ENCODE results near the gene KRTAP10-8.
"Not testable (repeated sequence)": the region's sequence is repeated elsewhere in the genome, so short reads cannot be mapped to it uniquely, and the experiment has no call there.

The KRTAP10-8 gene

DNA sequence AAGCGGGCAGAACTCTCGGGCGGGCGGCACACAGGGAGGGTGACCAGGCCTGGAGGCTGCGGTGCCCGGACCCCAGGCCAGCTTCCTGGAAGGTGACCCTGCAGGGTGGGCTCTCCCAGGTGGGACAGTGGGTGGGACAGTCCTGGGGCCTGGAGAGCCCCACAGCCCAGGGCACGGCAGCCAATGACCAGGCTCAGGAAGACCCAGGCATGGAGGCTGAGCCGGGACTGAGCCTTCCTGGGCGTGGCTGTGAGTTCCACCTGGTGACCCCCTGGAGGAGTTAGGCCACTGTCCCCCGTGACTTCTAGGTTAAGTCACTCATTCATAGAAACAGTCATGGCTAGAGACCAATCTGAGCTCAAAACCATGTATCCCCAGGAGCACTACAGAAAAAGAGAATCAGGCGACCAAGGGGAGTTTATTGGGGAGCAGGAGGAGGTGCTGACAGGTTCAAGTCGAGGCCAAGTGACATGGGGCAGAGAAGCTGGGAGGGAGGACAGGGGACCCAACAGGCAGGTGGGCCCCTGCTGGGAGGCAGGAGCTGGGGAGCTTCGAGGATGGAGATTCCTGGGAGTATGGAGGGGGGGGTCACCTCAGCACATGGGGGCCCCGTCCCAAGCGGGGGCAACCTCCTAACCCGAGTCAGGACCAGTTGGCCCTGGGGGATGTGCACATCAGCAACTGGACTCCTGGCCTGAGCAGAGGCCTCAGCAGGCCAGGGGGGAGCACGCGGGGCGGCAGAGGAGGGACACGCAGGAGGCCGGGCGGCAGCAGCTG is 32.6 kb upstream of the KRTAP10-8 start:
- DNase-seq: no peak

DNA sequence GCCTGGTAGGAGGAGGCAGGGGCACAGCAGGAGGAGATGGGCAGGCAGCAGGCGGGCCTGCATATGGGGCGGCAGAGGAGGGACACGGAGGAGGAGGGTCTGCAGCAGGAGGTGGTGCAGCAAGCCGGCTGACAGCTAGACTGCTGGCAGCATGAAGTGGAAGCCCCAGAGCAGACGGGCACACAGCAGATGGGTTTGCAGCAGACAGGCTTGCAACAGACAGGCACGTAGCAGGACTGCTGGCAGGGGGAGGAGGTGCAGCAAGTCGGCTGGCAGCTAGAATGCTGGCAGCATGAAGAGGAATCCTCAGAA is 32.1 kb upstream of the KRTAP10-8 start:
- DNase-seq: no peak

DNA sequence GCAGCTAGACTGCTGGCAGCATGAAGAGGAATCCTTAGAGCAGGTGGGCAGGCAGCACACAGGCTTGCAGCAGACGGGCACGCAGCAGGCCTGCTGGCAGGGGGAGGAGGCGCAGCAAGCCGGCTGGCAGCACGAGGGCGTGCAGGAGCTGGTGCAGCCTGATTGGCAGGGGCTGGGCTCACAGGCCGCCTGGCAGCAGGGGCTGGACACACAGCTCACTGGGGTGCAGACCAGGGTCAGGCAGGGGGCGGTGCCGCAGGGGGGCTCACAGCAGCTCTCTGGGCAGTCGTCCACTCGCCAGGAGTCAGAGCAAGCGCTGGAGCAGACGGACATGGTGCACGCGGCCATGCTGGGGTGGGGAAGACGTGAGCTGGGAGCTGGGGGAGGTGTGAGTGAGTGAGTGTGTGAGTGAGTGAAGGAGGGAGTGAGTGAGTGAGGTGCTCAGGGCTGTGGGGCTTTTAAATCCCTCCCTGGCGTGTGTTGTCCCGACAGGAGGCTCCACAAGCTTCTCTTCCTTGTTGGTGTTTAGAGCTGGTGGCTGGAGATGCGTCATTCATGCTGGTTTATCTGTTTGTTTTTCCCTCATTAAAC is 31.6 kb upstream of the KRTAP10-8 start, which contains the start of gene KRTAP10-5:
Gene KRTAP10-5, minus strand, starts transcription at position 374 of the 591 bp plus-strand sequence. Its CDS starts 26 bp downstream, at position 348.
- DNase-seq: not testable (repeated sequence)

DNA sequence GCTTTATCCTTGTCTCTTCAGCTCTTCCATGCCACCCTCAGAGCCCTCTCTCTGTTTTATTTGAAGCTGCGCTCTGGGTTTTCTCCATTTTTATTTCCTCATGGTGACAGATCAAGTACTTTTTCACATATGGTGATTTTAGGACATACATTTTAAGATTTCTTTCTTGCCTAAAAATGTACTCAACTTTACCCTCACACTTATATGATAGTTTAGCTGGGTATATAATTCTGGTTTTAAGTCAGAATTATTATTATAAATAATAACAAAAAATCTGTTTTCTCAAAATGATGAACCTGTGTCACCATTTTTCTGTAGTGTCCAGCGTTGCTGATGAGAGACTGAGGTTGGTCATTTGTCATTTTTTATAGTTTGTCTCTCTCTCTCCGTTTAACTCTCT is 30.7 kb upstream of the KRTAP10-8 start:
- no peak for DNase-seq

DNA sequence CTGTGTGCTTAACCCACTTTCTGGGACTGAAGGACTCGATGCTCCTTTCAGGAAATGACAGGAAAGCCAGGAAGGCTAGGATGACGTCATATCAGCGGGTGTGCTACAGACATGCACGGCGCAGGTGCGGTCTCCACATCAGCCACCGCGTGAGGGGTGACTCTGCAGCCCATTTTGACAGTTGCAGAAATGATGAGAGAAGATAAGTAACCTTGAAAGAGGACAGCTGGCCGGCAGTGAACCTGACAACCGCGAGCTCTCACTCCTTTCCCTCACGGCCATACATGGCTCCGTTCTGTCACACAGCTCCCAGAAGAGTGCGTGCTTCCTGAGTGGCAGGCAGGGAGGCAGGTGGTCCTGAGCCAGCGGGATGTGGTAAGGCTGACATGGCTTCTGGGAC is 29.8 kb upstream of the KRTAP10-8 start:
- no peak for DNase-seq

DNA sequence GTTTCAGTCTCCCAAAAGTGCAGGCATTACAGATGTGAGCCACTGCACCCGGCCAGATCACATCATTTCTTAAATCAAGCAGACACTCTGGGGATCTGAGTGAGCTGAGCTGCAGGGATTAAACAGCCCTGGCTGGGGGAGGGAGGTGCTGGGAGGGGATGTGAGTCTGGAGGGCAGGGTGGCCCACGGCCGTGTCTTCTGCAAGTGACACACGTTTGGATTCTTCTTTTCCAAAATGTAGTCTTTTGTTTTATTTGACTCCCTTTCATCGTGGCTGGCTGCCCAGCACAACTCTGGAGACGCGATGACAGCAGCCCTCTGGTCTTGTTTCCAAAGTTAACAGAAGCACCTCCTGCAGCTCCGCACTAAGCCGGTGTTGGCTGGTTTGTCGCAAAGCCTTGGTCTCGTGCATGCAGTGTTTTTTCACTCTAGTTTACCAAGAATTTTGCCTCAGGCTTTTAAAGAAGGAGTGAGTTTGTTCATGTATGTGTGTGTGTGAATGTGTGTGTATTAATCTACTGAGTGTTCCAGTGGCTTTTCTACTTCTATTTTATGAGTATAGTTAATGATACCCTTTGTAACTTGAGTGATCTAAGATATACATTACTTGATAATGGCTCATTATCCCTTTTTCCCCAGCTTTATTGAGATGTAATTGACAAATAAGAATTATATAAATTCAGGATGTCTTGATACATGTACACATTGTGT is 28.6 kb upstream of the KRTAP10-8 start:
- no peak for DNase-seq

DNA sequence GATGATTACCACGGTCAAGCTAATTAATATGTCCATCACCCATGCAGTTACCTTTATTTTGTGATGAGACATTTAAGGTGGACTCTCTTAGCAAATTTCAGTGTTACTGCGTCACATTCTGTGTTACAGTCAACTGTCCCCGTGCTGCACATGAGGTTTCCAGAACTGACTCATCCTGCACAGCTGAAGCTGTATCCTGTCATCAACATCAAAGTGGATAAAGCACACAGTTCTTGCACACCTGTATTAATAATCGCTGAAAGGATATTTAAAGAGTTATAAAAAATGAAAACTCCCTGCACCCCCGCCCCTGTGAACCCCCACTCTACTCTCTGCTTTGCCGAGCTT is 28.1 kb upstream of the KRTAP10-8 start:
- DNase-seq: no peak

DNA sequence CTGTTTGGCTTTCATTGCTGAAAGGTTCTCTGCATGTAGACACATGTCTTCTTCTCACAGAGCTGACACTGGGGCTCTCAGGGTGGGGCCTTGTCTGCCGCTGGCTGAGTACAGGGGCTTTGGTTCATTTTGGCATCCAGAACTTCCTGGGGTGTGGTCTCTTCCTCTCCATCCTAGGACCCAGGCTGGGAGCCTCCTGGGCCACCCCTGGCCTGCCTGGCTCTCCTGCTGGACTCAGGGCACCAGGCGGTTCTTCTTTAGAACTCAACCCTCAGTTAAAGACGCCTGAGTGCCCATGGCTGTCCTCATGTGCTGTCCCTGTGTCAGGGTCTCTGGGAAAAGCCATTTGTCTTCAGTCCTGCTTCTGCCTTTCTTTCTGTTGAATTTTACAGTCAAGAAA is 26.0 kb upstream of the KRTAP10-8 start:
- no peak for DNase-seq

DNA sequence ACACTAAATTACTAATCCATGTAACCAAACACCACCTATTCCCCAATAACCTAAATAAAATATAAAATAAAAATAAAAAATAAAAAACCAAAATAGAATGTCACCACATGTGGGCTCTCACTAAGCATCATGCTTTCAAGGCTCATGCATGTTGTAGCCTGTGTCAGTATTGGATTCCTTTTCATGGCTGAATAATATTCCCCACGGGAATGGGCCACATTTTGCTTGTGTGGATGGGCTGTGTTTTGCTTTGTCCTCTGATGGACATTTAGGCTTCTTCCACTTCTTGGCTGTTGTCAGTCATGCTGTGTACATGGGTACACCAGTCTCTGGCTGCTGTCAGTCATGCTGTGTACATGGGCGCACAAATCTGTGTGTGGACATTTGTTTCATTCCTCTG is 22.8 kb upstream of the KRTAP10-8 start:
- DNase-seq: no peak

DNA sequence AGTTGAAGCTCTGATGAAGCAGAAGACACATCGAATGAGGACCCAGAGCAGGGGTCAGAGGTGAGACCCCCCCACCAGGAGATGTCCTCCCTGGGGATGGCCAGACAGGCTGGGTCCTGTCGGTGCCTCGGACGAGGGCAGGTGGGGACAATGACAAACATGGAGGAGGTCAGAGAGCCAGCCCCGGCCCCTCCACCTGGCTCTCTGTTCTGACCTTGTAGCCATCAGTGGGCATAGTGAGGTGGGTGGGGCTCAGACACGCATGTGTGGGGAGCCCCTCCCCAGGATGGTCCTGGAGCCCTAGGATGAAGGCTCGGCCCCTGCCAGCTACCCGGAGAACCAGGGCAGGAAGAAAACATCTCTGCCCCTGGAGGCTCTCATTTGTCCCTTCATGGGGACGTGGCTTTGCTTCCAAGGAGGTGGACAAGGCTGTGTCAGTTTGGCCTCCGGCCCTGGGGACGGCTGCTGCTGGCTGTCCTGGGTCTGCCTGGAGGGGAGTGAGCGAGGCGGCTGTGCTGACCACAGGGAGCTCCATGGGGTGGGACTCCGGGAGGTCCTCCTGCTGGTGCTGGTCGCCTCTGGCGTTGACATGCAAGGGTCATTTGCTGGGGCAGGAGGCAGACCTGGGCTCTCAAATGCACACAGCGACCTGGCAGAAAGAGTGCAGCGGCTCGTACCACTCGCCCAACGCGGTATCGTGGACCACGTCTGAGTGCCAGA is 22.1 kb upstream of the KRTAP10-8 start:
- DNase-seq: no peak

DNA sequence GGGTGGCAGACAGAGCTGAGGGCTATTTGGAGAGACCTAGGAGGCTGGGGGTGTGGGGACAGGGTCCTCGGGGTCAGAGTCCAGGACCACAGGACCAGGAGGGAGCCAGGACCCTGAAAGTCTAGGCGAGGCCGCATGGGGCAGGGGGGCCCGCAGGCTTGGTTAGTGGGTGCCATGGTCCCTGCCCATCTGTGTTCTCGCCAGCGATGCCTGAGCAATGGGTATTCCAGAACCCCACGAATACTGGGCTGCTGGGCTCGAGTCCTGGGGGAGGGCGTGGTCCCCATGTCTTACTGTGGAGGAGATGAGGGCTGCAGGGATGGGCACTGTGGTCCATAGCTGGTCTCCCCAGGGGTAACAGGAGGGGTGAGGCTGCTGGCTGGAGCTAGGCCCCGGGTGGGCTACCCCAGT is 21.6 kb upstream of the KRTAP10-8 start:
- DNase-seq: no peak

DNA sequence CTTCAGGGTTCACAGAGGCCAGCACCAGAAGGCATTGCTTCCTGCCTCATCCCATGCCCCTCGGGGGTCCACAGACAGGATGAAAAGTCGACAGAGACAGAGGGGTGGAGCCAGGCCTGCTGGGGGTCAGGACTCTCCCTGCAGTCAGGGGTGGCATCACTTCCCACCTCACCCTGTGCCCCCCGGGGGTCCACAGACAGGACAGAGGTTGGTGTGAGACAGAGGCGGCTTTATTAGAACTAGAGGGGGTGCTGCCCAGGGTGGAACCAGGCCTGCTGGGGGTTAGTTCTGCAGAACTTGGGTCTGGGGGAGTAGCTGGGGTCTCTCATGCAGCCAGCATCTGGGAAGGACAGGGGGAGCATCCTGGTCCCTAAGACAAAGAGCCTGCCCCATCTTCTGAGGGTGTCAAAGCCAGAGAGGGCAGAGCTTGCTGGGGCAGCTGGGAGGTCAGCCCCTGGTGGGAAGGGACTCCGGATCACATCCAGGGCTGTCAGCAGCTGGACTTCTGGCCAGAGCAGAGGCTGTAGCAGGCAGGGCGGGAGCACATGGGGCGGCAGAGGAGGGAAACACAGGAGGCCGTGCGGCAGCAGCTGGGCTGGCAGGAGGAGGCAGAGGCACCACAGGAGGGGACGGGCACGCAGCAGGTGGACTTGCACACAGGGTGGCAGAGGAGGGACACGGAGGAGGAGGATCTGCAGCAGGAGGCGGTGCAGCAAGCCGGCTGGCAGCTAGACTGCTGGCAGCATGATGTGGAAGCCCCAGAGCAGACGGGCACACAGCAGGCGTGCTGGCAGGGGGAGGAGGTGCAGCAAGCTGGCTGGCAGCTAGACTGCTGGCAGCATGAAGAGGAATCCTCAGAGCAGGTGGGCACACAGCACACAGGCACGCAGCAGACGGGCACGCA is 20.7 kb upstream of the KRTAP10-8 start:
- not testable (repeated sequence) for DNase-seq

DNA sequence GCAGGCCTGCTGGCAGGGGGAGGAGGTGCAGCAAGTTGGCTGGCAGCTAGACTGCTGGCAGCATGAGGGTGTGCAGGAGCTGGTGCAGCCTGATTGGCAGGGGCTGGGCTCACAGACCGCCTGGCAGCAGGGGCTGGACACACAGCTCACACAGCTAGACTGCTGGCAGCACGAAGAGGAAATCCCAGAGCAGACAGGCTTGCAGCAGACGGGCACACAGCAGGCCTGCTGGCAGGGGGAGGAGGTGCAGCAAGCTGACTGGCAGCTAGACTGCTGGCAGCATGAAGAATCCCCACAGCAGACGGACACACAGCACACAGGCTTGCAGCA is 20.1 kb upstream of the KRTAP10-8 start:
- not testable (repeated sequence) for DNase-seq

DNA sequence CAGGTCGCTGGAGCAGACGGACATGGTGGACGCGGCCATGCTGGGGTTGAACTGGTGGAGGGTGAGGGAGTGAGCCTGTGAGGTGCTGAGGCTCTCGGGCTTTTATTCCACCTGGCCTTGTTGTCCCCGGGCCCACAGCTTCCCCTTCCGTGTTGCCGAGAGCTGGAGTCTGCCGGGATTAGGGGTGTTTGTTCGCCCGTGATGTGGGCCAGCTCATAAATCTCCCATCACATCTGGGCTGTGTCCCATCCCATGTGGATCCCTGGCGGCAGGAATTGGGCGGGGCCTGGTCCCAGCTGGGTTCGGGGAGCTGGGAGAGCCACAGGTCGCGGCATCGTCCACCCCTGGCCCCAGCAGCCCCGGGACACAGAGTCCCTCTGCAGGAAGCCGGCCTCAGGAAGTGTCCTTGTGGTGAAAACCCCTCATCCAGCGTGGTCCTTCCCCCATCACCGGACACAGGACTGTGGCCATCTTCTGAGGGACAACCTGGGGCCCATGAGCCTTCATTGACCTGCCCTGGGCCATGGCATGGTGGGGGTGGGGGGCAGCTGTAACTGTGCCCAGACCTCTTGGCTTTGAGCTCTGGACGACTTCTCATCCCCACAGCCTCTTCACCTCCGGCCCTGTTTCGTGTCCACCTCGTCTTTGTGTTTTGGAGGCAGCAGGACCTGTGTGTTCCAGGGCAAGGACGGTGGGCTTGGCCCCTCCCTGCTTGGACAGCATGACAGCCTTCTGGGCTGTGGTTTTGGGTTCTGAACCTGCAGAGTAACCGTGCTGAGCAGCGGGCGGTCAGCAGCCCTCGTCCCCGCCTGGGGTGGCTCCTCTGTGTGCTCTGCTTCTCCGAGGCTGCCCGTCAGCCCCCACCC is 19.2 kb upstream of the KRTAP10-8 start, which contains the start of gene KRTAP10-6:
Gene KRTAP10-6, minus strand, starts transcription at position 60 of the 866 bp plus-strand sequence. Its CDS starts 21 bp downstream, at position 39.
- no peak for DNase-seq

DNA sequence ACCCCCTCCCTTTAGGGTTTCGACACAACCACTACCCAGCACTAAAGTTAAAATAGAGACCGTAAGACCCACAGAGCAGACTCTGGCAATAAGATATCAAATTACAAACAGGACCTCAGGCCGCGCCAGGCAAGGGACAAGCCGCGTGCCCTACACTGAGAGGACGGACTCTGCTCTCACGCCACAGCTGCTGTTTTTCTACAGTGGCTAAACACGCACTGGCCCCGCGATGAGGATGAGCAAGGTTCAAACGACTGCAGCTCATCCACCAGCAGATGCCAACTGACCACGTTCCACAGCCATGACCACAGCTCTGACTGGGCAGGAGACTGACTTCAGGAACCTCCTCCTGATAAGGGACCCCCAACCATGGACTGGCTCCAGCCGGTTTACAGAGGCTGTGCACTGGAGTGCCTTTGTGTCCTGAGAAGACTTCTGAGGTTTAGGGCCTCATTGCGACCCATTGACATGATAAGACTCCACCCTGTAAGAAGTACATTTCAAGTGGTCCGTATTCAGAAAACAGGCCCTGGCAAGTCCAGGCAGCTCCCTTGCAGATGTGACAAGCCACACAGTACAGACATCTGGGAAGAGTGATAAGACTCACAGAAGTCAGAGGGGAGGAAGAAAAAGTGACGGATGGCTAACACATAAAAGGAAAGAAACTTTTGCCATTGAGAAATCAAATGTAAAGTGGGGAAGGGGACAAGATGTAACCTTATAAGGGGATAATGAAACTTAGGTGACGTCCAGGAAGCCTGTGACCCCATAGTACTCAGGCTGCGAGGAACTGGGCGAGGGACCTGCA is 18.1 kb upstream of the KRTAP10-8 start:
- no peak for DNase-seq

DNA sequence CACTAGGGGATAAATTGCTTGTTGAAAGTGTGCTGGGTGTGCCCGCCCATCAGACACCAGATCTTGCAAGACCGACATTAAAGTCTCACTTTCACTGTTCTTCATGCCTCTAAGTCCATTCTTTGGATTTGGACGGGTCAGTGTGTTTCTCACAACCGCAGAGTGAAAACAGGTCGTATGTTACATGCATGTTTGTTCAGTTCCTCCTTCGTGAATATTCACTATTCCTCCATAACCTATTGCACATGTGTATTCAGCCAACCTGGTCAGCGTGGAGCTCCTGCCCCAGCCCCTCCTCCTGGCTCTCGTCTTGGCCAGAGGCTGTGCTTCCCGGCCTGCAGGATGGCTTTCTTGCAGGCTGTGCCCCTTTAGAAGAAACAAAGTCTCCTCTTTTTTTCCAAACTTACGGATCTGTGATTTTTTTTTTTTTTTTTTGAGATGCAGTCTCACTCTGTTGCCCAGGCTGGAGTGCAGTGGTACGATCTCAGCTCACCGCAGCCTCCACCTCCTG is 17.4 kb upstream of the KRTAP10-8 start:
- no peak for DNase-seq

DNA sequence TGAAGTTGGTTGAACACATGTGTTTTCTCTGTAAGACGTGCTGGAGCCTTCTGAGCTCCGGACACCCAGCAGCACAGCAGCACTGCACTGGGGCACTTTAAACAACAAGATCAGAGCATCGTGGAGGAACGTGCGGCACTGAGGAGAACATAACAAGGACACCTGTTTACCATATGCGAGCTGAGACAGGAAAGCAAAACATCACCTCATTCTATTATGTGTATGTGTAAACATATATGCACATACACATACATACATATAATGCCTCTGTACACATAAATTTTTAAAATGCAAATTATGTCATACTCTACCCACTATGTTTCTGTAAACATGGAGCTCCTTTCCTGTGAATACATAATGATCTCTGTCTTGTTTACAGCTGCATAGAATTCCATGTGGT is 16.4 kb upstream of the KRTAP10-8 start:
- DNase-seq: no peak

DNA sequence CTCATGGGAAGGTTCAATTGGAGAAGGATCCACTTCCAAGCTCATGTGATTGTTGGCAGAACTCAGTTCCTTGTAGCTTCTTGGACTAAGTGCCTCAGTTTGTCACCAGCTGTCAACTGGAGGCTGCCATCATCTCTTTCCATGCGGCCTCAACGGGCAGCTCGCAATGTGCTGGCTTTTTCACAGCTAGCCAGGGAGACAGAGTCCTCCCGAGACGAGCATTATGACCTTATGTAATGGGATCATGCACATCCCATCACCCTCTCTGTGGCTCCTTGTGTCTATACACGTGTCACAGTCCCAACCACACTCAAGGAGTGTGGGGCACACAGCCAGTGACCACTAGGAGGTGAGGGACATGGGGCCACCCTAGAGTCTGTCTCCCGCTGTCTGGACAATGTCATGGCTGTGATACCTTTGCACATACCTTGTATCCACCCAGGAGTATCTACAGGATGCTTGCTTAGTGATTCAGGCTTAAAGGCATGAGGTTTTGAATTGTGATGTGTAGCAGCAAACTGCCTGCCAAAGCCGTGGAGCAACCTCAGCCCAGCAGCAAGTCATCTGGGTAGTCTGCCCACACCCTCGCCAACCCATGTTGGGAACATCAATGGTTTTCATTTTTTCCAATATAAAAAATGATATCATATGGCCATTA is 15.7 kb upstream of the KRTAP10-8 start:
- DNase-seq: no peak

DNA sequence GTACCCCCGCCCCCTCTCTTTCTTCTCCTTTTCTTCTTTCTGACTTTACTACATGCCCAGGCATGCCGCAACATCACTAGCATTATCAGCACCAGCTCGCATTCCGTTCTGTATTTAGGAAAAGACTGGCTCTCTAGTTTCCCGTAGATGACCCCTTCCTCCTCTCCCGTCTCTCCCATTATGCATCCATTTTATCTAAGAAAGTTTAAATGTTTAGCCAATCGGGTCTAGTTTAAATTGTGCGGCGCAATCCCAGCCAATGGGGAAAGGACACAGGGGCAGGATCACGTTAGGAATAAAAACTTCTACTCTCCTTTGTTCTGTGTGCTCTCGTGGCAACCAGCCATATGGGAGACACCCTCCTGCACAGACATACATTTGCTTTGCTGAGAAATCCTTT is 13.8 kb upstream of the KRTAP10-8 start:
- no peak for DNase-seq

Measured in KG1 (cell line).